Nephron (organoid): ENCODE data around the gene ICE2.

Experiments used
- H3K27ac Mint-ChIP-seq, 3 experiments: 2 replicates each; pipeline ENCODE4 v1.8.0; 2020; ENCODE audit warnings: mixed read lengths in 3 of 3, mild to moderate bottlenecking in 2 of 3, moderate library complexity in 1 of 3
- H3K27me3 Mint-ChIP-seq: 2 replicates; pipeline ENCODE4 v1.8.0; 2021; ENCODE audit warnings: low read depth, mild to moderate bottlenecking, moderate library complexity, mixed read lengths
- H3K36me3 Mint-ChIP-seq: 2 replicates; pipeline ENCODE4 v1.8.0; 2020; ENCODE audit warnings: low read depth, mixed read lengths
- H3K4me1 Mint-ChIP-seq: 2 replicates; pipeline ENCODE4 v1.8.0; 2020; ENCODE audit warnings: mixed read lengths
- H3K4me3 Mint-ChIP-seq, 3 experiments: 2 replicates each; pipeline ENCODE4 v1.8.0; 2020; ENCODE audit warnings: mild to moderate bottlenecking in 3 of 3, mixed read lengths in 3 of 3, moderate library complexity in 2 of 3
- H3K9me3 Mint-ChIP-seq: 2 replicates; pipeline ENCODE4 v1.8.0; 2020; ENCODE audit warnings: mixed read lengths
- TF ChIP-seq, protein P1 (sequence below), 3 experiments: fragments of 200-600 bp; sonication (generic); IDR thresholded peaks; one replicate each; pipeline ENCODE4 v1.5.0; 2021; ENCODE audit warnings: antibody characterized with exemption in 3 of 3; ENCODE audit not compliant: unreplicated experiment in 3 of 3

ICE2 gene

DNA sequence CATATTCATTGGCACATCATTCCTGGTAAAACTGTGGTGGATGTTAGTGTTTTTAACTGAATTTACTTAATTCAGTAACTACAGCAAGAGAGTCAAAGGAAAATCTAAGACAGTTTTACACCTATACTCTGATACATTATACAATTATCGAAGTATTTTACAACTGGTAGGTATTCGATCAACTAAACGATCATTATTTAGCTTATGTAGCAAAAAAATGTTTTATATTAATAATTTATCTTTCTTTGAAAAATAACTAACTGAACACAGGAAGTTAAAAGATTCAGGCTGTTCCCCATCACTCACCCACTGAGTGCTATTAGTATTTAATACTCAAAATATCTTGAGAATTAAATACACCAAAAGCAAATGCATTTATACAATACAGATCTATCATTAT, 21.0 kb downstream of the ICE2 start:
- H3K36me3 Mint-ChIP-seq: peaks cover 31% of the 10 kb centered on the region
- TF ChIP-seq, protein P1, sequence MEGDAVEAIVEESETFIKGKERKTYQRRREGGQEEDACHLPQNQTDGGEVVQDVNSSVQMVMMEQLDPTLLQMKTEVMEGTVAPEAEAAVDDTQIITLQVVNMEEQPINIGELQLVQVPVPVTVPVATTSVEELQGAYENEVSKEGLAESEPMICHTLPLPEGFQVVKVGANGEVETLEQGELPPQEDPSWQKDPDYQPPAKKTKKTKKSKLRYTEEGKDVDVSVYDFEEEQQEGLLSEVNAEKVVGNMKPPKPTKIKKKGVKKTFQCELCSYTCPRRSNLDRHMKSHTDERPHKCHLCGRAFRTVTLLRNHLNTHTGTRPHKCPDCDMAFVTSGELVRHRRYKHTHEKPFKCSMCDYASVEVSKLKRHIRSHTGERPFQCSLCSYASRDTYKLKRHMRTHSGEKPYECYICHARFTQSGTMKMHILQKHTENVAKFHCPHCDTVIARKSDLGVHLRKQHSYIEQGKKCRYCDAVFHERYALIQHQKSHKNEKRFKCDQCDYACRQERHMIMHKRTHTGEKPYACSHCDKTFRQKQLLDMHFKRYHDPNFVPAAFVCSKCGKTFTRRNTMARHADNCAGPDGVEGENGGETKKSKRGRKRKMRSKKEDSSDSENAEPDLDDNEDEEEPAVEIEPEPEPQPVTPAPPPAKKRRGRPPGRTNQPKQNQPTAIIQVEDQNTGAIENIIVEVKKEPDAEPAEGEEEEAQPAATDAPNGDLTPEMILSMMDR (IDR thresholded peaks at IDR 0.05; ENCODE audit: unreplicated experiment in 3 of 3): no peak
- no peaks in the 10 kb centered on the region for H3K27me3 Mint-ChIP-seq
- no peaks in the 10 kb centered on the region for H3K9me3 Mint-ChIP-seq
- H3K4me3 Mint-ChIP-seq: no peak overlapping the region
- no peak overlapping the region for H3K27ac Mint-ChIP-seq
- H3K4me1 Mint-ChIP-seq: no peaks in the 10 kb centered on the region

- TF ChIP-seq, protein P1 (IDR thresholded peaks at IDR 0.05; ENCODE audit: unreplicated experiment in 3 of 3): no peak
- Mint-ChIP-seq H3K27me3 (no peaks in the 10 kb centered on the region), H3K4me3 (no peak overlapping the region), H3K27ac (no peak overlapping the region), H3K4me1 (no peaks in the 10 kb centered on the region), H3K9me3 (no peaks in the 10 kb centered on the region), H3K36me3 (peaks cover 43% of the 10 kb centered on the region)
Measured at GRCh38 chr15:60454824-60455223, 24.1 kb downstream of the ICE2 start.

GRCh38 chr15:60448668-60449360, 30.1 kb downstream of the ICE2 start:
- H3K4me1 Mint-ChIP-seq: no peaks in the 10 kb centered on the region
- no peaks in the 10 kb centered on the region for H3K27me3 Mint-ChIP-seq
- no peak overlapping the region for H3K4me3 Mint-ChIP-seq
- TF ChIP-seq, protein P1 (IDR thresholded peaks at IDR 0.05; ENCODE audit: unreplicated experiment in 3 of 3): no peak
- H3K27ac Mint-ChIP-seq: no peak overlapping the region
- peaks cover 56% of the 10 kb centered on the region for H3K36me3 Mint-ChIP-seq
- no peaks in the 10 kb centered on the region for H3K9me3 Mint-ChIP-seq

DNA sequence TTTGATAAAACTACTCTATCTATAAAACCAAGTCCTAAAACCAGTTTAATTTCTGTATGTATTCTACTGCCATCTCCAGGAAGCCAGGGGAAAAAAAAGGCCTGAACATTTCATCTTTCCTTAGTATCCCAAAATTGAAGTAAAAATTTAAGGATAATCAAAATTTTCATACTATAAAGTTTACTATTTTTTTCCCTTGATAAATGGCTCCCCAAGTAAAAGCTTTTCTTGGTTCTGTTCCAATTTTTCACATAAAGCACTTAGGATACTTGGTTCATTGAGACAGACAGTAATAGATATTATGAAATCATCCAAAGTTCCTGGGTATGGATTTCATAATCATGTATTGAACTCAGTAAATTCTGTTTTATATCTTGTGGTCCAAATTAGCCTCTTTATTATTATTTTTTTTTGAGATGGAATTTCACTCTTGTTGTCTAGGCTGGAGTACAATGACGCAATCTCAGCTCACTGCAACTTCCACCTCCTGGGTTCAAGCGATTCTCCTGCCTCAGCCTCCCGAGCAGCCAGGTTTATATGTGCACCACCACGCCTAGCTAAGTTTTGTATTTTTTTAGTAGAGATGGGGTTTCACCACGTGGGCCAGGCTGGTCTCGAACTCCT, 34.5 kb downstream of the ICE2 start:
- no peak overlapping the region for H3K27ac Mint-ChIP-seq
- H3K27me3 Mint-ChIP-seq: no peaks in the 10 kb centered on the region
- no peaks in the 10 kb centered on the region for H3K4me1 Mint-ChIP-seq
- no peaks in the 10 kb centered on the region for H3K9me3 Mint-ChIP-seq
- TF ChIP-seq, protein P1 (IDR thresholded peaks at IDR 0.05; ENCODE audit: unreplicated experiment in 3 of 3): peak; percentile 57 to 68 (median 58)
- no peak overlapping the region for H3K4me3 Mint-ChIP-seq
- H3K36me3 Mint-ChIP-seq: peaks cover 41% of the 10 kb centered on the region

- H3K9me3 Mint-ChIP-seq: no peaks in the 10 kb centered on the region
- TF ChIP-seq, protein P1 (IDR thresholded peaks at IDR 0.05; ENCODE audit: unreplicated experiment in 3 of 3): no peak
- no peak overlapping the region for H3K4me3 Mint-ChIP-seq
- H3K4me1 Mint-ChIP-seq: no peaks in the 10 kb centered on the region
- H3K27ac Mint-ChIP-seq: no peak overlapping the region
- peaks cover 31% of the 10 kb centered on the region for H3K36me3 Mint-ChIP-seq
- no peaks in the 10 kb centered on the region for H3K27me3 Mint-ChIP-seq
Measured at GRCh38 chr15:60442763-60443162, 36.2 kb downstream of the ICE2 start.
